Inferior parietal cortex (tissue), 1 donor: ENCODE results near the gene TSHZ1.

ENCODE experiments used
- DNase-seq: peaks from one replicate; pipeline ENCODE4 v3.0.0-alpha.2; 2016; ENCODE audit errors: extremely low spot score

Gene TSHZ1

GRCh38 chr18:75246721-75247610 lies 36.4 kb downstream of the TSHZ1 start:
- DNase-seq: no peak

- peak; percentile 61 for DNase-seq
These were observed 37.2 kb downstream of the TSHZ1 start for GRCh38 chr18:75247611-75248421.

GRCh38 chr18:75248426-75249174 lies 38.0 kb downstream of the TSHZ1 start:
- DNase-seq: no peak

- no peak for DNase-seq
These were observed 38.5 kb downstream of the TSHZ1 start for GRCh38 chr18:75249175-75249518.

- DNase-seq: no peak
These were observed 39.3 kb downstream of the TSHZ1 start for GRCh38 chr18:75249672-75250470.

GRCh38 chr18:75250471-75250821 lies 39.8 kb downstream of the TSHZ1 start:
- DNase-seq: no peak

- DNase-seq: no peak
These were observed 40.9 kb downstream of the TSHZ1 start for GRCh38 chr18:75251466-75251865.

- DNase-seq: no peak
These were observed 41.5 kb downstream of the TSHZ1 start for GRCh38 chr18:75252136-75252535.

GRCh38 chr18:75253043-75253442 lies 42.4 kb downstream of the TSHZ1 start:
- DNase-seq: no peak

GRCh38 chr18:75253784-75254183 lies 43.2 kb downstream of the TSHZ1 start:
- no peak for DNase-seq

- DNase-seq: no peak
These were observed 44.5 kb downstream of the TSHZ1 start for GRCh38 chr18:75255094-75255493.

- no peak for DNase-seq
These were observed 45.8 kb downstream of the TSHZ1 start for GRCh38 chr18:75256376-75256775.

GRCh38 chr18:75257605-75258004 lies 47.0 kb downstream of the TSHZ1 start:
- DNase-seq: no peak

GRCh38 chr18:75261430-75262223 lies 51.0 kb downstream of the TSHZ1 start:
- no peak for DNase-seq

GRCh38 chr18:75262511-75262910 lies 51.9 kb downstream of the TSHZ1 start:
- no peak for DNase-seq

GRCh38 chr18:75264195-75264594 lies 53.6 kb downstream of the TSHZ1 start:
- DNase-seq: no peak

GRCh38 chr18:75264926-75265597 lies 54.5 kb downstream of the TSHZ1 start:
- no peak for DNase-seq

GRCh38 chr18:75265872-75266271 lies 55.3 kb downstream of the TSHZ1 start:
- DNase-seq: no peak

GRCh38 chr18:75267643-75268363 lies 57.2 kb downstream of the TSHZ1 start:
- DNase-seq: no peak

- DNase-seq: no peak
These were observed 57.7 kb downstream of the TSHZ1 start for GRCh38 chr18:75268364-75268646.
